NCI-H510A (cell line): Measurements from ENCODE around the gene PRTN3.
"Not testable (repeated sequence)": the region's sequence is repeated elsewhere in the genome, so short reads cannot be mapped to it uniquely, and the experiment has no call there.

Source experiments
- DNase-seq: peaks from one replicate; lab custom pipeline; 2025; lab: John Stamatoyannopoulos, UW

The PRTN3 gene

GRCh38 chr19:866769-867300, 26.0 kb downstream of the PRTN3 start:
- DNase-seq = no peak

- DNase-seq = no peak
Observed at GRCh38 chr19:867301-867793, 26.5 kb downstream of the PRTN3 start.

- no peak for DNase-seq
Observed at GRCh38 chr19:867855-868457, 27.2 kb downstream of the PRTN3 start.

GRCh38 chr19:868458-869244, 27.9 kb downstream of the PRTN3 start:
- no peak for DNase-seq

GRCh38 chr19:869245-870177, 28.7 kb downstream of the PRTN3 start:
- no peak for DNase-seq

- DNase-seq = no peak
Observed at GRCh38 chr19:870314-870713, 29.5 kb downstream of the PRTN3 start.

GRCh38 chr19:870963-871401, 30.2 kb downstream of the PRTN3 start:
- DNase-seq = no peak

- DNase-seq = no peak
Observed at GRCh38 chr19:871446-872265, 30.9 kb downstream of the PRTN3 start.

- DNase-seq = no peak
Observed at GRCh38 chr19:872266-872951, 31.6 kb downstream of the PRTN3 start.

- no peak for DNase-seq
Observed at GRCh38 chr19:873084-873483, 32.3 kb downstream of the PRTN3 start.

GRCh38 chr19:873561-874041, 32.8 kb downstream of the PRTN3 start:
- no peak for DNase-seq

GRCh38 chr19:875265-875879, 34.6 kb downstream of the PRTN3 start:
- no peak for DNase-seq

- no peak for DNase-seq
Observed at GRCh38 chr19:876089-876488, 35.3 kb downstream of the PRTN3 start.

- no peak for DNase-seq
Observed at GRCh38 chr19:876780-877314, 36.0 kb downstream of the PRTN3 start.

GRCh38 chr19:877992-878660, 37.3 kb downstream of the PRTN3 start:
- not testable (repeated sequence) for DNase-seq

GRCh38 chr19:878751-879561, 38.2 kb downstream of the PRTN3 start:
- DNase-seq = not testable (repeated sequence)

GRCh38 chr19:879711-880438, 39.1 kb downstream of the PRTN3 start:
- no peak for DNase-seq
